GM23338 (cell line): ENCODE results near the gene GPR18. TPM values are rescaled to one million over a fixed set of nuclear protein-coding genes. Genes with fewer than 3 reads are reported as not detected.

Experiments
- ATAC-seq: fragments of 200-7000 bp; cut with Tn5 transposase; 3 replicates; pipeline ENCODE4 v1.9.1; 2020
- DNase-seq: peaks from one replicate; pipeline ENCODE4 v3.0.0-alpha.2; 2015; ENCODE audit warnings: low spot score
- H2AFZ ChIP-seq: fragments of 200-600 bp; sonication (generic); 2 replicates; pipeline ENCODE4 v1.8.0; 2016; ENCODE audit warnings: antibody characterized with exemption, mild to moderate bottlenecking, moderate library complexity
- H3F3A ChIP-seq: fragments of 200-600 bp; sonication (generic); replicated peaks from 2 replicates; pipeline ENCODE4 v1.8.0; 2017; ENCODE audit warnings: antibody characterized with exemption, mixed run types, low read depth
- H3K27ac ChIP-seq: fragments of 200-600 bp; sonication (generic); 2 replicates; pipeline ENCODE4 v1.6.1; 2016; ENCODE audit warnings: low read depth
- H3K27me3 ChIP-seq: fragments of 200-600 bp; sonication (generic); 2 replicates; pipeline ENCODE4 v1.8.0; 2016; ENCODE audit warnings: mild to moderate bottlenecking, mixed run types, moderate library complexity; ENCODE audit not compliant: insufficient read depth
- H3K36me3 ChIP-seq: fragments of 200-600 bp; sonication (generic); 2 replicates; pipeline ENCODE4 v1.8.0; 2016; ENCODE audit warnings: mild to moderate bottlenecking; ENCODE audit not compliant: insufficient read depth
- H3K4me1 ChIP-seq: fragments of 200-600 bp; sonication (generic); 2 replicates; pipeline ENCODE4 v1.8.0; 2016; ENCODE audit warnings: mild to moderate bottlenecking, moderate library complexity; ENCODE audit not compliant: insufficient read depth
- H3K4me2 ChIP-seq: fragments of 200-600 bp; sonication (generic); 2 replicates; pipeline ENCODE4 v1.7.1; 2017; ENCODE audit warnings: mixed run types
- H3K4me3 ChIP-seq: fragments of 200-600 bp; sonication (generic); 2 replicates; pipeline ENCODE4 v1.6.1; 2016; ENCODE audit warnings: mixed run types
- H3K79me2 ChIP-seq: fragments of 200-600 bp; sonication (generic); replicated peaks from 2 replicates; pipeline ENCODE4 v1.8.0; 2017; ENCODE audit warnings: mild to moderate bottlenecking; ENCODE audit not compliant: insufficient read depth
- H3K9me2 ChIP-seq: fragments of 200-600 bp; sonication (generic); 2 replicates; pipeline ENCODE4 v1.8.0; 2017; ENCODE audit not compliant: insufficient read depth
- H4K20me1 ChIP-seq: fragments of 200-600 bp; sonication (generic); replicated peaks from 2 replicates; pipeline ENCODE4 v1.8.0; 2017; ENCODE audit warnings: mild to moderate bottlenecking; ENCODE audit not compliant: insufficient read depth
- H3K27ac Mint-ChIP-seq: 2 replicates; pipeline ENCODE4 v1.8.0; 2020; ENCODE audit warnings: inconsistent platforms, mild to moderate bottlenecking, moderate library complexity, mixed read lengths
- H3K27me3 Mint-ChIP-seq: 3 replicates; pipeline ENCODE4 v1.8.0; 2022; ENCODE audit warnings: low read depth, mild to moderate bottlenecking, moderate library complexity, mixed read lengths, inconsistent platforms; ENCODE audit not compliant: insufficient read depth, poor library complexity
- H3K36me3 Mint-ChIP-seq: 3 replicates; pipeline ENCODE4 v1.8.0; 2021; ENCODE audit warnings: low read depth, mild to moderate bottlenecking, inconsistent platforms, moderate library complexity, mixed read lengths
- H3K4me1 Mint-ChIP-seq: 3 replicates; pipeline ENCODE4 v1.8.0; 2020; ENCODE audit warnings: mild to moderate bottlenecking, inconsistent platforms, mixed read lengths
- H3K4me3 Mint-ChIP-seq: 3 replicates; pipeline ENCODE4 v1.8.0; 2021; ENCODE audit warnings: moderate library complexity, mild to moderate bottlenecking, inconsistent platforms, mixed read lengths
- H3K9me3 Mint-ChIP-seq: 3 replicates; pipeline ENCODE4 v1.8.0; 2020; ENCODE audit warnings: moderate library complexity, mild to moderate bottlenecking, inconsistent platforms, mixed read lengths
- ETS1 ChIP-seq: IDR thresholded peaks from 2 replicates; pipeline ENCODE4 v1.6.1; 2016; ENCODE audit warnings: antibody characterized with exemption
- EZH2phosphoT487 ChIP-seq: fragments of 200-600 bp; sonication (generic); IDR thresholded peaks from one replicate; pipeline ENCODE4 v1.8.1; 2018; ENCODE audit warnings: antibody characterized with exemption; ENCODE audit not compliant: unreplicated experiment
- POLR2AphosphoS5 ChIP-seq: IDR thresholded peaks from 2 replicates; pipeline ENCODE4 v1.6.1; 2016; ENCODE audit warnings: antibody characterized with exemption, low read depth
- REST ChIP-seq: IDR thresholded peaks from one replicate; pipeline ENCODE4 v1.6.1; 2018; ENCODE audit warnings: antibody characterized with exemption; ENCODE audit not compliant: unreplicated experiment
- STAT1 ChIP-seq: IDR thresholded peaks from one replicate; pipeline ENCODE4 v1.6.1; 2016; ENCODE audit warnings: antibody characterized with exemption; ENCODE audit not compliant: unreplicated experiment
- ZNF114 ChIP-seq: fragments of 250-450 bp; sonication (Bioruptor Pico); IDR thresholded peaks from 2 replicates; pipeline ENCODE4 v1.5.0; 2020; ENCODE audit warnings: mild to moderate bottlenecking, moderate library complexity
- ZNF462 ChIP-seq: fragments of 250-450 bp; sonication (Bioruptor Pico); IDR thresholded peaks from 2 replicates; pipeline ENCODE4 v1.5.0; 2020; ENCODE audit warnings: mild to moderate bottlenecking, moderate library complexity
- polyA plus RNA-seq: library from polyadenylated mRNA; unstranded; fragments of >200 nt; fragmentation: Nextera tagmentation; extraction: Ambion mirVana; gene quantifications from 2 replicates; pipeline ENCODE4 v1.2.1, GENCODE V29; 2016
- total RNA-seq: library from RNA; depleted of rRNA; stranded (reverse); fragments of >200 nt; shearing (Covaris generic); gene quantifications from 2 replicates; pipeline ENCODE4 v1.2.3, GENCODE V29; 2014

GPR18 gene
- total and polyA plus RNA-seq, 2 experiments from 2014 or later, result 2.6 TPM; not detected in 1

- TF ChIP-seq EZH2phosphoT487 (no peak), POLR2AphosphoS5 (no peak), STAT1 (no peak), ZNF462 (CRISPR knock-in tag) (no peak)
- no peak overlapping the region for H3K4me3 Mint-ChIP-seq
Observed at GRCh38 chr13:99272481-99272880, 14.3 kb upstream of the GPR18 start.

GRCh38 chr13:99271249-99271648 is 13.1 kb upstream of the GPR18 start:
- Mint-ChIP-seq H3K27ac (no peak overlapping the region), H3K27me3 (peaks cover 1% of the 10 kb centered on the region), H3K9me3 (no peaks in the 10 kb centered on the region; the same call in 2 of the 3 replicates), H3K4me3 (no peak overlapping the region), H3K4me1 (peaks cover 8% of the 10 kb centered on the region), H3K36me3 (peaks cover 10% of the 10 kb centered on the region; the same call in 2 of the 3 replicates)
- Histone ChIP-seq H3F3A (no peaks in the 10 kb centered on the region), H3K27ac (no peak overlapping the region), H3K27me3 (no peaks in the 10 kb centered on the region), H4K20me1 (peaks cover 13% of the 10 kb centered on the region), H3K4me3 (no peak overlapping the region), H3K4me2 (no peak overlapping the region), H3K9me2 (no peaks in the 10 kb centered on the region), H3K4me1 (peaks cover 3% of the 10 kb centered on the region), H3K36me3 (no peaks in the 10 kb centered on the region; the same call in 1 of the 2 replicates), H2AFZ (no peak overlapping the region), H3K79me2 (peaks cover 13% of the 10 kb centered on the region; the same call in 1 of the 2 replicates)
- ATAC-seq (no peak), DNase-seq (no peak)
- TF ChIP-seq REST (no peak), ETS1 (no peak), EZH2phosphoT487 (no peak), ZNF114 (CRISPR knock-in tag) (no peak)

More at GRCh38 chr13:99272481-99272880, 14.3 kb upstream of the GPR18 start:
- peaks cover 5% of the 10 kb centered on the region for H3K27me3 Mint-ChIP-seq
- H3K27me3 ChIP-seq, result no peaks in the 10 kb centered on the region
- H3K79me2 ChIP-seq, result peaks cover 13% of the 10 kb centered on the region
- H3K9me2 ChIP-seq, result no peaks in the 10 kb centered on the region
- no peaks in the 10 kb centered on the region; the same call in 1 of the 2 replicates for H3K36me3 ChIP-seq
- no peak overlapping the region for H3K4me2 ChIP-seq
- H3K4me3 ChIP-seq, result no peak overlapping the region
- H3K4me1 Mint-ChIP-seq, result peaks cover 17% of the 10 kb centered on the region
- peaks cover 13% of the 10 kb centered on the region for H4K20me1 ChIP-seq
- peaks cover 8% of the 10 kb centered on the region for H3K4me1 ChIP-seq
- H2AFZ ChIP-seq, result no peak overlapping the region
- DNase-seq, result no peak
- peaks cover 10% of the 10 kb centered on the region; the same call in 2 of the 3 replicates for H3K36me3 Mint-ChIP-seq
- ATAC-seq, result no peak
- no peaks in the 10 kb centered on the region for H3F3A ChIP-seq
- H3K9me3 Mint-ChIP-seq, result no peaks in the 10 kb centered on the region; the same call in 2 of the 3 replicates
- H3K27ac ChIP-seq, result no peak overlapping the region
- H3K27ac Mint-ChIP-seq, result no peak overlapping the region
